Thoracic aorta (tissue), 2 donors: ENCODE measurements around the gene SAA1. TPM values are rescaled to one million over a fixed set of nuclear protein-coding genes. Genes with fewer than 3 reads are reported as not detected.

ENCODE experiments used
- total RNA-seq, 2 donors: library from RNA; depleted of rRNA; stranded (reverse); fragments of >200 nt; gene quantifications; one replicate each; pipeline versions ENCODE4 v1.1.0 to v1.2.3, GENCODE V29; 2016

Gene SAA1
- total RNA-seq, 2 donors from 2014 or later = 6.5 to 18.9 TPM

Other genes with a start within 250 kb of the SAA1 start
- gene TPH1, start 220.0 kb upstream of the SAA1 start, total RNA-seq = 10 to 100 TPM; 17.5 to 21.7 TPM
- 10 to 100 TPM; 11.8 to 18.6 TPM for gene SAAL1, start 160.2 kb upstream of the SAA1 start, total RNA-seq
- under 1 TPM in 1 of 2 donors, not detected in 1; 0.78 TPM for gene MRGPRX3, start 133.7 kb upstream of the SAA1 start, total RNA-seq
- gene MRGPRX4, start 93.4 kb upstream of the SAA1 start, total RNA-seq = not detected
- gene SAA4, start 29.5 kb upstream of the SAA1 start, total RNA-seq = not detected
- 1 to 10 TPM; 2.0 to 2.5 TPM for gene SAA2, start 17.6 kb upstream of the SAA1 start, total RNA-seq
- 100 to 1,000 TPM in 1 of 2 donors, 10 to 100 TPM in 1; 42.9 to 139 TPM for gene HPS5, start 55.9 kb downstream of the SAA1 start, total RNA-seq
- gene GTF2H1, start 56.3 kb downstream of the SAA1 start, total RNA-seq = 10 to 100 TPM; 32.9 to 58.1 TPM
- gene LDHA, start 128.3 kb downstream of the SAA1 start, total RNA-seq = 100 to 1,000 TPM; 495 to 814 TPM
- gene LDHC, start 146.1 kb downstream of the SAA1 start, total RNA-seq = not detected
- gene LDHAL6A, start 189.6 kb downstream of the SAA1 start, total RNA-seq = not detected